ENCODE data around the gene OR52K2. TPM values are rescaled to one million over a fixed set of nuclear protein-coding genes. Genes with fewer than 3 reads are reported as not detected.

OR52K2 gene
- total RNA-seq, 2 donors from 2014 or later, result not detected

- intact Hi-C loops (cut with DNase I), result no loop called here
- Histone ChIP-seq H3K27me3 (replicated peaks; ENCODE audit: insufficient read depth) (no peaks in the 10 kb centered on the region), H3K27ac (no peak overlapping the region), H3K36me3 (no peaks in the 10 kb centered on the region), H3K4me3 (no peak overlapping the region), H3K4me1 (replicated peaks) (no peaks in the 10 kb centered on the region), H3K9me3 (no peaks in the 10 kb centered on the region)
- WGBS, result 92% methylated on average over 3 of the region's 3 CpGs
- TF ChIP-seq POLR2AphosphoS5 (IDR thresholded peaks at IDR 0.05), result no peak
- no peak for TF ChIP-seq POLR2A (IDR thresholded peaks at IDR 0.05)
- no peak for TF ChIP-seq CTCF (IDR thresholded peaks at IDR 0.05)
- DNase-seq (ENCODE audit: low spot score), result no peak
These were observed 4.0 kb downstream of the OR52K2 start for GRCh38 chr11:4453118-4453517.

- TF ChIP-seq POLR2AphosphoS5 (IDR thresholded peaks at IDR 0.05) (no peak), CTCF (IDR thresholded peaks at IDR 0.05) (no peak), POLR2A (IDR thresholded peaks at IDR 0.05) (no peak)
- H3K9me3 ChIP-seq, result no peaks in the 10 kb centered on the region
- intact Hi-C loops (cut with DNase I), result no loop called here
- no peaks in the 10 kb centered on the region for H3K36me3 ChIP-seq
- DNase-seq (ENCODE audit: low spot score), result no peak
- no peak overlapping the region for H3K4me3 ChIP-seq
- H3K27ac ChIP-seq, result no peak overlapping the region
- H3K4me1 ChIP-seq (replicated peaks), result no peaks in the 10 kb centered on the region
- no peaks in the 10 kb centered on the region for H3K27me3 ChIP-seq (replicated peaks; ENCODE audit: insufficient read depth)
These were observed 4.9 kb downstream of the OR52K2 start for GRCh38 chr11:4454021-4454420.

GRCh38 chr11:4455419-4455818 lies 6.3 kb downstream of the OR52K2 start:
- no peak overlapping the region for H3K27ac ChIP-seq
- TF ChIP-seq CTCF (IDR thresholded peaks at IDR 0.05) (no peak), POLR2A (IDR thresholded peaks at IDR 0.05) (no peak)
- H3K36me3 ChIP-seq, result no peaks in the 10 kb centered on the region
- no peaks in the 10 kb centered on the region for H3K27me3 ChIP-seq (replicated peaks; ENCODE audit: insufficient read depth)
- H3K4me3 ChIP-seq, result no peak overlapping the region
- 59% methylated on average over 1 of the region's 1 CpG for WGBS
- intact Hi-C loops (cut with DNase I), result no loop called here
- no peaks in the 10 kb centered on the region for H3K9me3 ChIP-seq
- no peaks in the 10 kb centered on the region for H3K4me1 ChIP-seq (replicated peaks)
- no peak for DNase-seq (ENCODE audit: low spot score)

- no peak overlapping the region for H3K27ac ChIP-seq
- no peaks in the 10 kb centered on the region for H3K4me1 ChIP-seq (replicated peaks)
- intact Hi-C loops (cut with DNase I), result no loop called here
- no peak overlapping the region for H3K4me3 ChIP-seq
- H3K9me3 ChIP-seq, result no peaks in the 10 kb centered on the region
- 28% methylated on average over 4 of the region's 4 CpGs for WGBS
- TF ChIP-seq POLR2A (IDR thresholded peaks at IDR 0.05), result no peak
- TF ChIP-seq CTCF (IDR thresholded peaks at IDR 0.05), result no peak
- no peak for TF ChIP-seq POLR2AphosphoS5 (IDR thresholded peaks at IDR 0.05)
- no peaks in the 10 kb centered on the region for H3K27me3 ChIP-seq (replicated peaks; ENCODE audit: insufficient read depth)
- H3K36me3 ChIP-seq, result no peaks in the 10 kb centered on the region
- DNase-seq (ENCODE audit: low spot score), result no peak
These were observed 10.4 kb downstream of the OR52K2 start for GRCh38 chr11:4459500-4459899.

- TF ChIP-seq POLR2AphosphoS5 (IDR thresholded peaks at IDR 0.05), result no peak
- no peak for TF ChIP-seq CTCF (IDR thresholded peaks at IDR 0.05)
- no peak for TF ChIP-seq POLR2A (IDR thresholded peaks at IDR 0.05)
These were observed 11.1 kb downstream of the OR52K2 start for GRCh38 chr11:4460151-4460550.

More at GRCh38 chr11:4460151-4460550, 11.1 kb downstream of the OR52K2 start:
- H3K4me3 ChIP-seq, result no peak overlapping the region
- intact Hi-C loops (cut with DNase I), result no loop called here
- WGBS, result 45% methylated on average over 4 of the region's 4 CpGs
- no peaks in the 10 kb centered on the region for H3K36me3 ChIP-seq
- H3K27ac ChIP-seq, result peak overlapping the region in 1 of 2 donors; percentile 15
- no peaks in the 10 kb centered on the region for H3K9me3 ChIP-seq
- no peaks in the 10 kb centered on the region for H3K4me1 ChIP-seq (replicated peaks)
- H3K27me3 ChIP-seq (replicated peaks; ENCODE audit: insufficient read depth), result no peaks in the 10 kb centered on the region
- no peak for DNase-seq (ENCODE audit: low spot score)

Measured in prostate gland (tissue), 2 donors.